ENCODE data around the gene MTIF3. TPM values are rescaled to one million over a fixed set of nuclear protein-coding genes. Genes with fewer than 3 reads are reported as not detected.

The MTIF3 gene
- total RNA-seq, 1 experiment from 2014 or later: 42.0 TPM

DNA sequence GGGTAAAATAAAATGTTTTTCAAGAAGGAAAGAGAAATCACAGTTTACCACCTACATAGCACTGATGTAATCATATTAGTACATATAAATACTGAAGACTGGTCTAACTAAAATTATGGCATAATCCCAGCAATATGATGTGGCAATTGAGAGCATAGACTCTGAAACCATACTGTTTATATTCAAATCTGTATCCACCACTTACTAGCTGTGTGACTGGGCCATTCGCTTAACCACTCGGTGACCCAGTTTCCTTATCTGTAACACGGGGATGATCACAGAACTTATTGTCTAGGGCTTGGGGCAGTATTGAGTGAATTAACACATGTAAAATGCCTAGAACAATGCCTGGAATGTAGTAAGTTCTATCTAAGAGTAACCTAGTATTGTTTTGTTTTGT, 39.0 kb downstream of the MTIF3 start (continued):
- TF ChIP-seq, protein P1, sequence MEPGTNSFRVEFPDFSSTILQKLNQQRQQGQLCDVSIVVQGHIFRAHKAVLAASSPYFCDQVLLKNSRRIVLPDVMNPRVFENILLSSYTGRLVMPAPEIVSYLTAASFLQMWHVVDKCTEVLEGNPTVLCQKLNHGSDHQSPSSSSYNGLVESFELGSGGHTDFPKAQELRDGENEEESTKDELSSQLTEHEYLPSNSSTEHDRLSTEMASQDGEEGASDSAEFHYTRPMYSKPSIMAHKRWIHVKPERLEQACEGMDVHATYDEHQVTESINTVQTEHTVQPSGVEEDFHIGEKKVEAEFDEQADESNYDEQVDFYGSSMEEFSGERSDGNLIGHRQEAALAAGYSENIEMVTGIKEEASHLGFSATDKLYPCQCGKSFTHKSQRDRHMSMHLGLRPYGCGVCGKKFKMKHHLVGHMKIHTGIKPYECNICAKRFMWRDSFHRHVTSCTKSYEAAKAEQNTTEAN (CRISPR knock-in tag; IDR thresholded peaks at IDR 0.05): no peak
- TF ChIP-seq NFE2L1 (CRISPR knock-in tag; IDR thresholded peaks at IDR 0.05) (no peak), CDX4 (CRISPR knock-in tag; IDR thresholded peaks at IDR 0.05; ENCODE audit: borderline replicate concordance) (no peak), ELF4 (CRISPR knock-in tag; IDR thresholded peaks at IDR 0.05; ENCODE audit: low read depth) (no peak)

- Mint-ChIP-seq H3K4me1 (peaks cover under 1% of the 10 kb centered on the region), H3K27ac (no peak overlapping the region), H3K9me3 (peaks cover 8% of the 10 kb centered on the region), H3K27me3 (ENCODE audit: low read depth) (peaks cover 7% of the 10 kb centered on the region), H3K36me3 (no peaks in the 10 kb centered on the region), H3K4me3 (no peak overlapping the region)
- POLR2A ChIA-PET: no interaction called here
- CTCF ChIA-PET: interaction anchor here (1.3 to 1.5 kb wide), 2 partner anchors 16 to 28 kb away, joined by 3 to 4 read pairs; partner anchors contain the start of gene GTF3A
- ATAC-seq: no peak
- no peak for DNase-seq (ENCODE audit: low spot score)
- TF ChIP-seq ZNF317 (CRISPR knock-in tag; IDR thresholded peaks at IDR 0.05; ENCODE audit: borderline replicate concordance, low read depth) (no peak), PRDM15 (CRISPR knock-in tag; IDR thresholded peaks at IDR 0.05) (no peak), RORB (CRISPR knock-in tag; IDR thresholded peaks at IDR 0.05) (no peak), CDX4 (CRISPR knock-in tag; IDR thresholded peaks at IDR 0.05; ENCODE audit: borderline replicate concordance) (no peak), GABPB1 (CRISPR knock-in tag; IDR thresholded peaks at IDR 0.05) (no peak), E2F1 (CRISPR knock-in tag; IDR thresholded peaks at IDR 0.05) (no peak), JUN (CRISPR knock-in tag; IDR thresholded peaks at IDR 0.05) (no peak), NR2C2 (CRISPR knock-in tag; IDR thresholded peaks at IDR 0.05) (no peak), NR3C1 (CRISPR knock-in tag; conservative IDR thresholded peaks at IDR 0.05; ENCODE audit: low read depth) (no peak), NFE2L1 (CRISPR knock-in tag; IDR thresholded peaks at IDR 0.05) (no peak), ZNF423 (CRISPR knock-in tag; IDR thresholded peaks at IDR 0.05) (no peak), OVOL2 (CRISPR knock-in tag; IDR thresholded peaks at IDR 0.05; ENCODE audit: borderline replicate concordance) (no peak)
- TF ChIP-seq, protein P1 (CRISPR knock-in tag; IDR thresholded peaks at IDR 0.05): no peak
- TF ChIP-seq, protein P2, sequence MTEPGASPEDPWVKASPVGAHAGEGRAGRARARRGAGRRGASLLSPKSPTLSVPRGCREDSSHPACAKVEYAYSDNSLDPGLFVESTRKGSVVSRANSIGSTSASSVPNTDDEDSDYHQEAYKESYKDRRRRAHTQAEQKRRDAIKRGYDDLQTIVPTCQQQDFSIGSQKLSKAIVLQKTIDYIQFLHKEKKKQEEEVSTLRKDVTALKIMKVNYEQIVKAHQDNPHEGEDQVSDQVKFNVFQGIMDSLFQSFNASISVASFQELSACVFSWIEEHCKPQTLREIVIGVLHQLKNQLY (CRISPR knock-in tag; IDR thresholded peaks at IDR 0.05): no peak
Measured at GRCh38 chr13:27409013-27409412, 41.4 kb downstream of the MTIF3 start.
